PC-3 (cell line): Measurements from ENCODE around the gene UBAC2. TPM values are rescaled to one million over a fixed set of nuclear protein-coding genes. Genes with fewer than 3 reads are reported as not detected.
A peak's percentile ranks its signal among the peaks of the same experiment; 100 is the strongest.
"Not testable (repeated sequence)": the region's sequence is repeated elsewhere in the genome, so short reads cannot be mapped to it uniquely, and the experiment has no call there.

ENCODE experiments used
- ATAC-seq: fragments of 200-7000 bp; cut with Tn5 transposase; 2 replicates; pipeline ENCODE4 v1.9.1; 2020; ENCODE audit warnings: mild to moderate bottlenecking, moderate library complexity
- BruUV-seq: library from RNA; stranded (reverse); fragments of 400-500 nt; replicated peaks from 2 replicates; lab custom pipeline; 2021; lab: Mats Ljungman, UMichigan
- CTCF ChIA-PET: fragments of 300-600 bp; sonication (Branson Sonifier 250); formaldehyde crosslinking; loops from one replicate; lab custom pipeline; 2022; ENCODE audit warnings: antibody characterized with exemption; lab: Charles Lee
- POLR2A ChIA-PET: fragments of 300-600 bp; sonication (Branson Sonifier 250); formaldehyde crosslinking; loops from one replicate; lab custom pipeline; 2022; ENCODE audit warnings: antibody characterized with exemption; ENCODE audit not compliant: unreplicated experiment; lab: Charles Lee
- DNase-seq: peaks from one replicate; pipeline ENCODE4 v3.0.0-alpha.2; 2015
- H2AFZ ChIP-seq: fragments of 300-600 bp; sonication (generic); 2 replicates; pipeline ENCODE4 v1.6.0; 2016; ENCODE audit warnings: antibody characterized with exemption, low read length
- H3F3A ChIP-seq: fragments of 300-600 bp; sonication (generic); one replicate; pipeline ENCODE4 v1.6.0; 2017; ENCODE audit warnings: antibody characterized with exemption, low read length, control low read depth, mild to moderate bottlenecking; ENCODE audit not compliant: unreplicated experiment
- H3K27ac ChIP-seq: fragments of 300-600 bp; sonication (generic); 2 replicates; pipeline ENCODE4 v1.5.1; 2016; ENCODE audit warnings: mild to moderate bottlenecking, low read length
- H3K27me3 ChIP-seq: fragments of 300-600 bp; sonication (generic); 2 replicates; pipeline ENCODE4 v1.6.1; 2016; ENCODE audit warnings: low read length, mixed read lengths
- H3K36me3 ChIP-seq: fragments of 300-600 bp; sonication (generic); 2 replicates; pipeline ENCODE4 v1.6.1; 2016; ENCODE audit warnings: low read depth, mixed run types, low read length, mixed read lengths
- H3K4me1 ChIP-seq: fragments of 300-600 bp; sonication (generic); 2 replicates; pipeline ENCODE4 v1.5.1; 2016; ENCODE audit warnings: low read length; ENCODE audit not compliant: insufficient read depth
- H3K4me2 ChIP-seq: fragments of 300-600 bp; sonication (generic); 2 replicates; pipeline ENCODE4 v1.6.0; 2016; ENCODE audit warnings: low read length
- H3K4me3 ChIP-seq: fragments of 300-600 bp; sonication (generic); 2 replicates; pipeline ENCODE4 v1.5.1; 2016; ENCODE audit warnings: mild to moderate bottlenecking, low read length, mixed read lengths
- H3K79me2 ChIP-seq: fragments of 300-600 bp; sonication (generic); 2 replicates; pipeline ENCODE4 v1.6.1; 2017; ENCODE audit warnings: low read length, mixed read lengths
- H3K9ac ChIP-seq: fragments of 300-600 bp; sonication (generic); 2 replicates; pipeline ENCODE4 v1.6.0; 2016; ENCODE audit warnings: mild to moderate bottlenecking, low read length
- H3K9me2 ChIP-seq: fragments of 300-600 bp; sonication (generic); replicated peaks from 2 replicates; pipeline ENCODE4 v1.6.1; 2016; ENCODE audit warnings: mixed run types, low read length, mixed read lengths
- H3K9me3 ChIP-seq: fragments of 300-600 bp; sonication (generic); 2 replicates; pipeline ENCODE4 v1.6.1; 2016; ENCODE audit warnings: low read length, mixed read lengths
- H4K20me1 ChIP-seq: fragments of 300-600 bp; sonication (generic); 2 replicates; pipeline ENCODE4 v1.6.1; 2016; ENCODE audit warnings: low read length, mixed read lengths
- EZH2 ChIP-seq: fragments of 300-600 bp; sonication (generic); IDR thresholded peaks from one replicate; pipeline ENCODE4 v1.6.1; 2017; ENCODE audit warnings: antibody characterized with exemption, mild to moderate bottlenecking, low read length; ENCODE audit not compliant: unreplicated experiment
- EZH2phosphoT487 ChIP-seq: fragments of 300-600 bp; sonication (generic); IDR thresholded peaks from 2 replicates; pipeline ENCODE4 v1.6.1; 2018; ENCODE audit warnings: mild to moderate bottlenecking, antibody characterized with exemption, low read length, borderline replicate concordance
- intact Hi-C: fragments of 100-400 bp; cut with micrococcal nuclease; formaldehyde crosslinking; loops from 2 replicates; pipeline ENCODE4 v1.9.0; 2023
- total RNA-seq: library from RNA; depleted of rRNA; stranded (reverse); fragments of >200 nt; gene quantifications from 2 replicates; pipeline ENCODE4 v1.2.3, GENCODE V29; 2014
- TF ChIP-seq, protein P1 (sequence below): fragments of 300-600 bp; sonication (generic); conservative IDR thresholded peaks from 2 replicates; pipeline ENCODE4 v1.5.1; 2017; ENCODE audit warnings: antibody characterized with exemption, low read depth, mild to moderate bottlenecking, low read length

The UBAC2 gene
- total RNA-seq, 1 experiment from 2014 or later, result 34.5 TPM

GRCh38 chr13:99227909-99228688, 27.4 kb downstream of the UBAC2 start:
- Histone ChIP-seq H3K4me2 (peak overlapping the region; percentile 75), H3K36me3 (peaks cover 4% of the 10 kb centered on the region; the same call in 1 of the 2 replicates), H3K27me3 (no peaks in the 10 kb centered on the region), H3K9me2 (no peaks in the 10 kb centered on the region), H3K9ac (no peak overlapping the region), H3K79me2 (peaks cover 86% of the 10 kb centered on the region), H3K4me1 (peaks cover 28% of the 10 kb centered on the region), H2AFZ (no peak overlapping the region), H3K4me3 (no peak overlapping the region), H4K20me1 (peaks cover 8% of the 10 kb centered on the region; the same call in 1 of the 2 replicates), H3K27ac (peak overlapping the region; percentile 16; the same call in 1 of the 2 replicates), H3F3A (no peaks in the 10 kb centered on the region), H3K9me3 (no peaks in the 10 kb centered on the region)
- CTCF ChIA-PET, result no interaction called here
- BruUV-seq, result no TSS peak
- TF ChIP-seq EZH2phosphoT487 (no peak), EZH2 (no peak)
- TF ChIP-seq, protein P1, sequence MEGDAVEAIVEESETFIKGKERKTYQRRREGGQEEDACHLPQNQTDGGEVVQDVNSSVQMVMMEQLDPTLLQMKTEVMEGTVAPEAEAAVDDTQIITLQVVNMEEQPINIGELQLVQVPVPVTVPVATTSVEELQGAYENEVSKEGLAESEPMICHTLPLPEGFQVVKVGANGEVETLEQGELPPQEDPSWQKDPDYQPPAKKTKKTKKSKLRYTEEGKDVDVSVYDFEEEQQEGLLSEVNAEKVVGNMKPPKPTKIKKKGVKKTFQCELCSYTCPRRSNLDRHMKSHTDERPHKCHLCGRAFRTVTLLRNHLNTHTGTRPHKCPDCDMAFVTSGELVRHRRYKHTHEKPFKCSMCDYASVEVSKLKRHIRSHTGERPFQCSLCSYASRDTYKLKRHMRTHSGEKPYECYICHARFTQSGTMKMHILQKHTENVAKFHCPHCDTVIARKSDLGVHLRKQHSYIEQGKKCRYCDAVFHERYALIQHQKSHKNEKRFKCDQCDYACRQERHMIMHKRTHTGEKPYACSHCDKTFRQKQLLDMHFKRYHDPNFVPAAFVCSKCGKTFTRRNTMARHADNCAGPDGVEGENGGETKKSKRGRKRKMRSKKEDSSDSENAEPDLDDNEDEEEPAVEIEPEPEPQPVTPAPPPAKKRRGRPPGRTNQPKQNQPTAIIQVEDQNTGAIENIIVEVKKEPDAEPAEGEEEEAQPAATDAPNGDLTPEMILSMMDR, result no peak
- DNase-seq (peak; percentile 14), ATAC-seq (no peak)
- POLR2A ChIA-PET, result no interaction called here
- intact Hi-C loops, result loop anchor here (2.0 kb wide), 1 partner anchor 31 kb away; no protein-coding TSS in a partner anchor

DNA sequence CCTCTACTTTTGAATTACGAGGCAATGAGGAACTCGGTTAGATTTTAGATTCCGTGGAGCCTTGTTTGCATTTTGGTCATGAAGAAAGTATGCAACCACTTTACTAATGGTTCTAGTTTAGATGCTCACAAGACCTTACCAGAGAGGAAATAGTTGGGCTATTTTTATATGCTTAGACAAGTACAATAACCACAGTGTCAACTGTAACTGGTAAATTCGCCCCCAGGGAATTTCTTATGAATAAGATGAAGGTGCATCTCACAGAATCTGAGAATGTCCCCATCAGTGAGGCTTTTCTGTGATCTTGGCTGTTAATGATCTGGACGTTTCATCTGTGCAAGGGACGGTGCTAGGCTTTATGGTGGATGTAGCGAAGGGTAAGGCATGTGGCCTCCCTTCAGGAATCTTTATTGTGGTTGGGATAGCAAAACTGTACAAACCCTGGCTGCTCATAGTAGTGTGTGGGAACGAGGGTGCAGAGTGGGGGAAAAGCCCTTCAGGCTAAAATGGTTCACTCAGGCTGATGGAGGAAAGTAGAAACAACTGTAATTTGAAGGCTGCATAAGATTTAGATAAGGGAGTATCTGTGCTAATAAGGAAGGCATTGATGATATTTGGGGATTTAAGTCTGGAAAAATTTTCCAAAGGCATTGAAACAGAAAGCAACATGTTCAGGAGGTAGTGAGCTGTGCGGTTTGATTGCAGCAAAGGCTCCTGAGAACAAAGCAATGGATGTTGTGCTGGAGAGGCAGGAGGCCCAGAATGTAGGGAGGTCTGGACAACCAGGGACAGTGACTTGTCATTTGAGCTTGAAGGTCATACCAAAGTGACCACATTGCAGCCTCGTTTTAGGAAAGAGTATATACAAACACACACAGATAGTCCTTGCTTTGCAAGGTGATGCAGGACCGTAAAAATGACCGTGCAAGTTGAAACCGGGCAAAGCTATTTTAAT, 28.4 kb downstream of the UBAC2 start:
- H3K9me2 ChIP-seq, result no peaks in the 10 kb centered on the region
- ATAC-seq (peak; percentile 96), DNase-seq (peak; percentile 78)
- CTCF ChIA-PET, result no interaction called here
- H3K27ac ChIP-seq, result peak overlapping the region; percentile 42
- no peaks in the 10 kb centered on the region for H3K27me3 ChIP-seq
- intact Hi-C loops, result loop anchor here (2.0 kb wide), 1 partner anchor 32 kb away; no protein-coding TSS in a partner anchor
- H3K79me2 ChIP-seq, result peaks cover 76% of the 10 kb centered on the region
- POLR2A ChIA-PET, result no interaction called here
- no TSS peak for BruUV-seq
- peaks cover 8% of the 10 kb centered on the region; the same call in 1 of the 2 replicates for H4K20me1 ChIP-seq
- H3K4me2 ChIP-seq, result peak overlapping the region; percentile 75
- peaks cover 4% of the 10 kb centered on the region; the same call in 1 of the 2 replicates for H3K36me3 ChIP-seq
- no peaks in the 10 kb centered on the region for H3F3A ChIP-seq
- no peak overlapping the region for H3K9ac ChIP-seq
- H3K4me3 ChIP-seq, result peak overlapping the region; percentile 18; the same call in 1 of the 2 replicates
- H2AFZ ChIP-seq, result 0 out of 2 replicates have a peak overlapping the region, but pooled peaks have one; percentile 32
- H3K9me3 ChIP-seq, result no peaks in the 10 kb centered on the region
- peaks cover 28% of the 10 kb centered on the region for H3K4me1 ChIP-seq
- no peak for TF ChIP-seq EZH2phosphoT487
- TF ChIP-seq EZH2, result no peak

DNA sequence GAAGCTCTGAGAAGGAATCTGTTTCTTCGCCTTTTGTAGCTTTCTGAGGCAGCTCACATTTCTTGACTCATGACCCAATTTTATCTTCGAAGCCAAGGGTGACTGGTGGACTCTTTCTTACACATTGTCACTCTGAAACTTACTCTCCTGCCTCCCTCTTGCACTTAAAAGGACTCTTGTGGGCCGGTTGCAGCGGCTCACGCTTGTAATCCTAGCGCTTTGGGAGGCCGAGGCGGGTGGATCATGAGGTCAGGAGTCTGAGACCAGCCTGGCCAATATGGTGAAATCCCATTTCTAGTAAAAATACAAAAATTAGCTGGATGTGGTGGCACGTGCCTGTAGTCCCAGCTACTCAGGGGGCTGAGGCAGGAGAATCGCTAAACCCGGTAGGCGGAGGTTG, 29.9 kb downstream of the UBAC2 start:
- BruUV-seq, H2AFZ ChIP-seq, DNase-seq, H3K9me2 ChIP-seq, H3K27ac ChIP-seq, intact Hi-C loops, H3F3A ChIP-seq, ATAC-seq, H3K36me3 ChIP-seq, CTCF ChIA-PET, H3K9ac ChIP-seq, H3K27me3 ChIP-seq, POLR2A ChIA-PET, H3K9me3 ChIP-seq, H4K20me1 ChIP-seq, H3K4me3 ChIP-seq, H3K4me2 ChIP-seq: not testable (repeated sequence)
- Histone ChIP-seq H3K79me2 (peaks cover 61% of the 10 kb centered on the region), H3K4me1 (peaks cover 28% of the 10 kb centered on the region)
